ENCODE measurements around the gene CS. TPM values are rescaled to one million over a fixed set of nuclear protein-coding genes. Genes with fewer than 3 reads are reported as not detected.
"Not testable (repeated sequence)": the region's sequence is repeated elsewhere in the genome, so short reads cannot be mapped to it uniquely, and the experiment has no call there.

The CS gene
- polyA plus RNA-seq (2013, experiment 1 of 2; ENCODE audit: insufficient read length), result 169 TPM
- 126 TPM for polyA plus RNA-seq (2013, experiment 2 of 2; ENCODE audit: insufficient read length)

DNA sequence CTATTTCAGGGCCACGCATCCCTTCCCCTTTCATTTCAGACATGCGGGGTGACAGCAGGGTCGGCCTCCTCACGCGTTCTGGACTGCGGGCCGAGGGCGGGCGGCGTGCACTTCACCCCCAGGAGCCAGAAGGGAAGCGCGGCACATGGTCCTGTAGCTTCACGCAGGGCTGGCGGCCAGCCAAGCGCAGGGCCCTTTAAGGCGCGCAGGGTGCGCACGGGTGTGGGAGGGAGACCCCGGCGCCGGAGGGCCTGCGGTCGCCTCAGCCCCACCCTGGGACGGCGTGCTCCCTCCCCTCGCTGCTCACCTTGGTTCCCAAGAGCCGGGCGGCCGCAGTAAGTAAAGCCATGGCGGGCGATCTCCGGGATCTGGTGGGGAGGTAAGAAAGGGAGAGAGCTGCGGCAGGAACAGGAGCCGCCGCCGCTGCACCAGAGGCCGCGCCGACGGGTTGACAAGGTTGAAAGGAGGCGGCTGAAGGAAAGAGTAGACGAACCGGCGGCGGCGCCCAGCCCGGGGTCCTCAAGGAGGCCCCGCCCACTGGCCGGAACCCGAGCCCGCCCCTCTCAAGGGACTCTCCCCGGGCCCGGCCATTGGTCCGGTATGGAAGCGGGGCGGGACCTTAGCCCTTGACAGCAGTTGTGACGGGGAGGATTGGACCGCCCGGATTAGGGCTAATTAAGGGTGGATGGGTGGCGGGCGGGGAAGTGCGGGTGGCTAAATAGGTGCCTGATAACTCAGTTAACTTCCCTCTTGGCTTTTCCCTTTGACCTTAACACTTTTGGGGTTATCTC lies at the start of gene CS:
Gene CS (minus strand): TSS at position 478 of the 791 bp plus-strand sequence. CDS start 129 bp downstream, at position 349.
- DNase-seq, result peak; percentile 98

DNA sequence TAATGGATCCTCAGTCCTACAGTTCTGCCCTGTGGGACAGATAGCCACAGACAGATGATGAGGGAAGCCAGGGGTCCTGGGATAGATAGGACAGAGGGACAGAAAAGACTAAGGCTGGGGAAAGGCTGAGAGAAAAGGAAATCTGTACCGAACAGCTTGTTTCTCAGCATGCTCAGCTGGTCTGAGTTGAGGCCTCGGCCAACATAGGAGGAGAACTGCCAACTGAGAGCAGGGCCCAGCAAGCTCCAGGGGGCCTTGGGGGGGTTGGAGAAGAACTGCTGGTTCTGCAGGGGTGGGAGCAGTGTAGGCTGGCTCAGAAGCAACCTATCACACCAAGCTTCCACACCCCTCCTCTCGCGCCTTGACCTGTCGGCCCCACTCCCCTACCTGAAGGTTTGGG lies 48.6 kb upstream of the CS start:
- no peak for DNase-seq

DNA sequence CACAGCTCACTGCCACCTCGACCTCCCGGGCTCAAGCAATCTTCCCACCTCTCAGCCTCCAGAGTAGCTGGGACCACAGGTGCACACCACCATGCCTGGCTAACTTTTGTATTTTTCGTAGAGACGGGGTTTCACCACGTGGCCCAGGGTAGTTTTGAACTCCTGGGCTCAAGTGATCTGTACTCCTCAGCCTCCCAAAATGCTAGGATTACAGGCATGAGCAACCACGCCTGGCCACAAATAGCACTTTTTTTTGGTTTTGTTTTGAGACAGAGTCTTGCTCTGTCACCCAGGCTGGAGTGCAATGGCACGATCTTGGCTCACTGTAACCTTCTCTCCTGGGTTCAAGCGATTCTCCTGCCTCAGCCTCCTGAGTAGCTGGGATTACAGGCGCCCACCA lies 47.1 kb upstream of the CS start:
- DNase-seq, result not testable (repeated sequence)

GRCh38 chr12:56346675-56347074 lies 46.5 kb upstream of the CS start:
- no peak for DNase-seq

GRCh38 chr12:56342290-56342689 lies 42.2 kb upstream of the CS start:
- not testable (repeated sequence) for DNase-seq

- no peak for DNase-seq
These were observed 41.5 kb upstream of the CS start for GRCh38 chr12:56341616-56342015.

DNA sequence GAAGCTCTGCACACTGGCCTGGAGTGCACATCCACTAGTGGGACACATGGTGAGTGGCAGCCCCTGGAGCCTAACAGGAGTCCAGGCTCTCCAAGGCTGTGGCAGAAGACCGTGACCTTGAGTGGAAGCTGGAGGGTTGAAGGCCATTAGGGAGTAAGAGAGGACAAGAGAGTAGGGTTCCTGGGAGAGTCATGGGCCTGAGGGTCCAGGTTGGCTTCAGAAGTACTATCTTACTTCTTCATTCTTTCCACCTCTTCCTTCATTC lies 39.0 kb upstream of the CS start:
- no peak for DNase-seq

DNA sequence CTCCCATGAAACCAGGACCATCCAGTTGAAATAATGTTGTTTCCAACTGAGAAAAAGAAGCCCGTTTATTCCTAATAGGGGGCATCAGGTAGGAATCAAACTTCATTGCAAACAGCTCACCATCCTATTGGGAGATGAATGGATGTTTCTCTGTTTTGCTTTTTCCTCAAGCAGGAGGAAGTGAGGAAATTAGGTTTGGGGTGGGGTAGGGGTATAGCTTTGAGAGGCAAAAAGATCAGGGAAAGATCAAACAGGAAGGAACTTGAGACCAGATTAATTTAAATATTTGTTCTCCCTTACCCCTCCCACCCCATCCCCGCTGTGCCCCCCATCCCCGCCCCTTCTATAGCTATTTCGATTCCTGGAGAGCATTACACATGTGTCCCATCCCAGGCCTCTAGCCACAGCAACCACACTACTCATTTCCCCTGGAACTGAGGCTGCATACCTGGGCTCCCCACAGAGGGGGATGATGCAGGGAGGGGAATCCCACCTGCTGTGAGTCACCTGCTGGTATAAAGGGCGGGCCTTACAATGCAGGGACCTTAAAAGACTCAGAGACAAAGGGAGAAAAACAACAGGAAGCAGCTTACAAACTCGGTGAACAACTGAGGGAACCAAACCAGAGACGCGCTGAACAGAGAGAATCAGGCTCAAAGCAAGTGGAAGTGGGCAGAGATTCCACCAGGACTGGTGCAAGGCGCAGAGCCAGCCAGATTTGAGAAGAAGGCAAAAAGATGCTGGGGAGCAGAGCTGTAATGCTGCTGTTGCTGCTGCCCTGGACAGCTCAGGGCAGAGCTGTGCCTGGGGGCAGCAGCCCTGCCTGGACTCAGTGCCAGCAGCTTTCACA lies 38.4 kb upstream of the CS start, which contains the start of gene IL23A:
Gene IL23A (plus strand): TSS at position 577 of the 850 bp plus-strand sequence. CDS start 161 bp downstream, at position 738.
- peak; percentile 7 for DNase-seq

DNA sequence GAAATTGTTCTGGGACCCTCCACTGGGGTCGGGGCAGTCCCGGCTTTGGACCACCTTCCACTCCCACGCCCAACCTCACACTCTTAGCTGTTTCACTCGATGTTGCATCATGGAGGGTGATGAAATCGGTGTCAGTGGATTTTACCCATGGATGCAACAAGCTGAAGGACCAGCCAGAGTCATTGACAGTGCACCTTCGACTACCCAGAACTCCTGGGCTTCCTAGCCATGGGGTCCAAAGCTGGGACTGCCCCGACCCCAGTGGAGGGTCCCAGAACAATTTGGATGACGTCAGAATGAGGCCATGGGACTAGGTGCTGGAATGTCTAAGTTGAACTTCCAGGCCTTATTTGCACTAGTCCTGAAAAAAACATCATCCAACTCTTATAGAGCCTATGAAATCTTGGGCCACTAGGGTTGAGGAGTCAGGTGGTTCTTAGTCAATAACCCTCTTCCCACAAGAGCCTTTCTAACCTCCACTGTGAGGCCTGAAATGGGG lies 37.7 kb upstream of the CS start:
- DNase-seq, result no peak

DNA sequence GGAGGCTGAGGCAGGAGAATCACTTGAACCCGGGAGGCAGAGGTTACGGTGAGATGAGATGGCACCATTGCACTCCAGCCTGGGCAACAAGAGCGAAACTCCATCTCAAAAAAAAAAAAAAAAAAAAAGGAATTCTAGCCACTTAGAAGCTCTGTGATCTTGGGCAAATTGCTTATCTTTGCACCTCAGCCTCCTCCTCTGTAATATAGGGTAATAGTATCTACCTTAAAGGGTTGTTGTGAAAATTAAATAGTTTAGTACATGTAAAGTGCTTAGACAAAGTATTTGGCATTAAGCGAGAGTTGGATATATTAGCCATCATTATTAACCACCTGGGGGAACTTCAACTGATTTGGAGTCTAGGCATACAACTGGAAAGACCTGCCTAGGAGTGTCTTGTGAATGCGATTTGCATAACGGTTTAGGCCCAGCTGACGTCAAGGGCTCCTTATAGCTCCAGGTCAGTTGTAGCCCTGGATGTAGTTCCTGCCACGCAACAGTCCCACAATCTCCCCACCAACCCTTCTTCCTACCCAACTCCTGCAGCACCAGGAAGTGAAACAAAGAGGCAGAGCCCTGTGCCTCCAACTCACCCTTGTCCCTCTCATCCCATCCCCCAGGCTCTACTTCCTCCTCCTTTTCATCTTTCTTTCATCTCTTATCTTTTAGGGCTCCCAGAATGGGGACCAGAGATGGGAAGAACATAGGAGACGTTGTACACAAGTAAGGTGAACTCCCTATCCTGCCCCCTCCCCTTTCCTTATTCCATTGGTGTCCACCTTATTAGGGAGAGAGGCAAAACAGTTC lies 36.4 kb upstream of the CS start:
- no peak for DNase-seq

DNA sequence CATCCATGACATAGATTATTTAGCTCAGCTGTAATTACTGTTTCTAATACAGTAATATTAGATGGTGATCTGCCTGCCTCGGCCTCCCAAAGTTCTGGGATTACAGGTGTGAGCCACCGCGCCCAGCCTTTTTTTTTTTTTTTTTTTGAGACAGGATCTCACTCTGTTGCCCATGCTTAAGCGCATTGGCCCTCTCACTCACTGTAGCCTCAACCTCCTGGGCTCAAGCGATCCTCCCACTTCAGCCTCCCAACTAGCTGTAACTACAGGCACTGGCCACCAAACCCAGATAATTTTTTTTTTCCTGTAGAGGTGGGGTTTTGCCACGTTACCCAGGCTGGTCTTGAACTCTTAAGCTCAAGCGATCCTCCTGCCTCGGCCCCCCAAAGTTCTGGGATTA lies 35.4 kb upstream of the CS start:
- not testable (repeated sequence) for DNase-seq

- DNase-seq, result no peak
These were observed 34.3 kb upstream of the CS start for GRCh38 chr12:56334490-56334793.

DNA sequence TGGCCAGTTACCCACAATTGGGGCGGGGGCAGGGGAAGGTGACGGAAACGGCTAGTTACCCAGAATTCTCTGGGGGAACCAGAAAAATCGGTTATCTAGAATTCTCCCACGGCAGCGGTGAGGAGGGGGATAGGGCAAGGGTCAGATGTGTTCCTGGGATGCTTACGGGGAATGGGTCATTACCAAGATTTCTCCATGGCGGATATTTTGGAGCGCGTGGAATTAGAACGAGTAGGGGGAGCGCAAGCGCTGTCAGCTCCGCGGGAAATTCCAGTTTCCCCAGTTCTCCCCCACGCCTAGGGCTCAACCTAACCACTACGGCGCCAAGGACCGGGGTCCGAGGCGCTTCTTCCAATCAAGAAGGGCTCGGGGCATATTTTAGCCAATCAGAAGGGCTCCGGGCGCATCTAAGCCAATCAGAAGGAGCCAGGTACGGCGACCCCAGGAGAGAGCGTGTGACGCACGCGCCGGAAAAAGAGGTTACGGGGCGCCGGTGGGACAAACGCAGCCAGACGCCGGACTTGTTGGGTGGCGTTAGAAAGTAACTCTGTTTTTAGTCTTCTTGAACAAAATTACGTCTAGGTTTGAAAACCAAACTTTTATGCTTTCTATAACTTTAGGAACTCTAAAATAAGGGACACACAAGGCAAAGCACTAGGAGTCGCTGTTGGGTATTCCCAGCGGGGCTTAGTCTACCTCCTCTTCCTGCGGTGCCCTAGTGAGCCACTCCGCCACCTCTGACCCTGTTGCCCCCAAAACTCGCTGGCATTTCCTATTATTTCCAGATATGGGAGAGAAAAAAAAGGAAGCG lies 33.8 kb upstream of the CS start, which contains the start of gene PAN2:
Gene PAN2 (minus strand): TSS at position 322 of the 811 bp plus-strand sequence. CDS start 906 bp downstream, outside the sequence.
- DNase-seq, result peak; percentile 98

GRCh38 chr12:56333197-56333678 lies 33.1 kb upstream of the CS start:
- DNase-seq, result no peak

DNA sequence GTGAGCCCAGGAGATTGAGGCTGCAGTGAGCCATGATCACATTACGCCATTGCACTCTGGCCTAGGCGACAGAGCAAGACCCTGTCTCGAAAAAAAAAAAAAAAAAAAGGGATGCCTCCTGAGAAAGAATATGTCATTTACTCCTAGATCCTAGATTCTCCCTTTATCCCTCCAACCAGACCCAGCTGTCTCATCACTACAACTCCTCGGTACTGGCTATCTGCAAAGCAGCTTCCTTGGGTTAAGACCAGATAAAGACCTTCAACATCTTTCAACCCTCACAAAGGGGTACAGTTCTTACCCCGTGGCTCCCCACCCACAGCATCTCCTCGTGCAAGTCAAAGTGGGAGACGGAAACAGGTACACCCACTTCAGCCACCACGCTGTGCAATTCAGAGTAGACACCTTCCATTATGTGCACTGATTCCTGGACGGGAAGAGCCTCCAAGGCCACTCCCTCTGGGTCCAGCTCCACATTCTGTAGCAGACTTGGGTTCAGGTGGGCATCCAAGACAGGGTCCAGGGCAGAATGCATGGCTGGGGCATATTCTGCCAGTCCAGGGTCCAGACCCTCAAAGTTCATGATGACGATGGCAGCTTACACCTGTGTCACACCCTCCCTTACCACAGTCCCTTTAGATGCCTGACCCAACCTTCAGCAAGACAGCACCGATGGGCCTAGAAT lies 32.5 kb upstream of the CS start:
- DNase-seq, result no peak

DNA sequence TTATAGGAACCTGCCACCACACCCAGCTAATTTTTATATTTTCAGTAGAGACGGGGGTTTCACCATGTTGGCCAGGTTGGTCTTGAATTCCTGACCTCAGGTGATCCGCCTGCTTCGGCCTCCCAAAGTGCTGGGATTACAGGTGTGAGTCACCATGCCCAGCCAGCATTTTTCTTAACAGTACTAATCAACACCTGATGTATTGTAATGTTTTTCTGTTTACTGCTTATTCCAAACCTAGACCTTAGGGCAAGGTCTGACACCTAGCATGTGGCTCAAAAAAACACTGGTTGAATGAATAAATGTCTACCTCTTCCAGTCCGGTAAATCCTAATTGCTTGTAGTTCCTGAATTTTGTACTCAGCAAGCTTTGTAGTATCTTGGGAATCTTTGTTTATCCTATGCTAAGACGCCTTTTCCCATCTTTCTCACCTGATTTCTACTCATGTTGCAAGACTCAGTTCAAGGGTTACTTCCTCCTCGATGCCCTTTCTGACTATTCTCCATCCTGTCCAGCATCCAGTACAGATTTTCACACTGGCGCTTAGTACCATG lies 30.9 kb upstream of the CS start:
- DNase-seq, result no peak

- DNase-seq, result no peak
These were observed 26.4 kb upstream of the CS start for GRCh38 chr12:56326533-56326932.

DNA sequence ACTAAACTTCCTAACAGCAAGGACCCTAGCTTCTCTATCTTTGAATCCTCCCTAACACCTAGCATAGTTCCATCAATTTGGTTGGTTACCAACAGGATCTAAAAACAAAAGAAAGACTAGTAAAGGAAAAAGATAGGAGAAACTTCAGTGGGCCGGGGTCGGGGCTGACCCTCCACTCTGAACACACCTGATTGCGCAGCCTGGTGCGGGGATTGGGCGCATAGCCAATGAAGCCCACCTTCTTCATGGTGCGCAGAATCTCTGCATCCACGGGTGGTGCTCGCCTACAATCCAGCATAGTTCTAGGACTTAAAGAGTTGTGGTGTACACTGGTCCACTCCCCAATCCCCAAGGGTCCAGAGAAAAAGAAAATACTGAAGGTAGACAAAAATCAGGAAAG lies 26.0 kb upstream of the CS start:
- DNase-seq, result no peak

DNA sequence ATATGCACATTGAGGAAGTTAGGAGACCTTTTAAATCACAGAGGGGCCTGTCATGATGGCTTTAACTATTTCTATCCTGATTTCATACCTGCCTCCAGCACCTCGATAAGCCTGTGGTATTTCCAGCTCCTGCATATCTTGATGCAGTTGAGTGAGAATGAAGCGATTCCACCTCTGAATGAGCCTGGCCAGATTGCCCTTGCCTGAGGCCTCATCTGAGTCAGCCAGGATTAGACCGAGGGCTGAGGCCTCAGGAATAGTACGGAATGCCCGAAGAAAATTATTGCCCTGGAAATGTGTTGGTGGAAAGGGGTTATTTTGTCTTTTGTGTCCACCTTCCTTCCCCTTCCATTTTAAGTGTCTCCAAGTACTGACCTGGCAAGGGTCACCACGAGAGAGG lies 24.1 kb upstream of the CS start:
- DNase-seq, result no peak

GRCh38 chr12:56321610-56322009 lies 21.5 kb upstream of the CS start:
- not testable (repeated sequence) for DNase-seq

DNA sequence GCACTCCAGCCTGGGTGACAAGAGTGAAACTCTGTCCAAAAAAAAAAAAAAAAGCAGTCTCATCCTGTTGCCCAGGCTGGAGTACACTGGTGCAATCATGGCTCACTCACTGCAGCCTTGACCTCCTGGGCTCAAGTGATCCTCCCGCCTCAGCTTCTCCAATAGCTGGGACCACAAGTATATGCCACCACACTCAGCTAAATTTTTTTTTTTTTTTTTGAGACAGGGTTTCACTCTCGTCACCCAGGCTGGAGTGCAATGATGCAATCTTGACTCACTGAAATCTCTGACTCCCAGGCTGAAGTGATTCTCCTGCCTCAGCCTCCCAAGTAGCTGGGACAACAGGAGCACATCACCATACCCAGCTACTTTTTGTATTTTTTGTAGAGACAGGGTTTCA lies 20.9 kb upstream of the CS start:
- DNase-seq, result peak; percentile 30

All from fibroblast of skin of back (primary cell).